Spleen (tissue), 11 donors: ENCODE results near the gene FOXP1. TPM values are rescaled to one million over a fixed set of nuclear protein-coding genes. Genes with fewer than 3 reads are reported as not detected.

ENCODE experiments used
- DNase-seq: peaks from one replicate; pipeline ENCODE4 v3.0.0-alpha.2; 2020
- H3K27ac ChIP-seq, 8 donors: fragments of 200-600 bp; sonication (generic) in 7 of 8; 1 replicate in 4 of 8; 2 replicates in 4 of 8; pipeline versions ENCODE4 v1.5.0 to v1.8.0; 2016 to 2021; ENCODE audit warnings: inconsistent platforms in 4 of 8, mild to moderate bottlenecking in 4 of 8, moderate library complexity in 1 of 8
- H3K27me3 ChIP-seq, 7 donors: fragments of 200-600 bp; sonication (generic) in 6 of 7; replicated peaks in 1 of 7; 1 replicate in 4 of 7; 2 replicates in 3 of 7; pipeline versions ENCODE4 v1.5.0 to v1.8.0; 2016 to 2021; ENCODE audit warnings: inconsistent platforms in 3 of 7, mild to moderate bottlenecking in 1 of 7
- H3K36me3 ChIP-seq, 6 donors: fragments of 200-600 bp; sonication (generic) in 5 of 6; 1 replicate in 4 of 6; 2 replicates in 2 of 6; pipeline versions ENCODE4 v1.5.0 to v1.8.0; 2016 to 2021; ENCODE audit warnings: inconsistent platforms in 2 of 6
- H3K4me1 ChIP-seq, 6 donors: fragments of 200-600 bp; sonication (generic) in 5 of 6; 1 replicate in 3 of 6; 2 replicates in 3 of 6; pipeline versions ENCODE4 v1.5.0 to v1.8.0; 2016 to 2021; ENCODE audit warnings: inconsistent platforms in 3 of 6
- H3K4me3 ChIP-seq, 8 donors: fragments of 200-600 bp; sonication (generic) in 7 of 8; 1 replicate in 4 of 8; 2 replicates in 4 of 8; pipeline versions ENCODE4 v1.5.0 to v1.8.0; 2016 to 2021; ENCODE audit warnings: inconsistent platforms in 4 of 8, mild to moderate bottlenecking in 4 of 8, moderate library complexity in 2 of 8
- H3K9me3 ChIP-seq, 8 donors: fragments of 200-600 bp; sonication (generic) in 7 of 8; 1 replicate in 4 of 8; 2 replicates in 4 of 8; pipeline versions ENCODE4 v1.5.0 to v1.8.0; 2016 to 2021; ENCODE audit warnings: inconsistent platforms in 4 of 8
- POLR2A ChIP-seq, 3 donors: fragments of 450-650 bp; IDR thresholded peaks; one replicate each; pipeline ENCODE4 v1.5.1; 2017; ENCODE audit warnings: antibody characterized with exemption in 3 of 3, mild to moderate bottlenecking in 1 of 3
- POLR2AphosphoS5 ChIP-seq, 3 donors: sonication (generic); formaldehyde crosslinking; IDR thresholded peaks; one replicate each; pipeline ENCODE4 v1.5.1; 2017; ENCODE audit warnings: antibody characterized with exemption in 3 of 3
- WGBS, 5 donors: extraction: QIAGEN DNeasy Blood & Tissue Kit in 3 of 5; methylation state at CpG; one replicate each; pipeline versions ENCODE4 v1.1.5 to v1.1.7; 2013 to 2018; 5-methylcytosine and 5-hydroxymethylcytosine counted together
- intact Hi-C: fragments of 100-400 bp; cut with DNase I; formaldehyde crosslinking; loops from one replicate; pipeline ENCODE4 v1.15.0; 2023; ENCODE audit warnings: low total_unique reads
- polyA plus RNA-seq, 3 donors: library from polyadenylated mRNA; stranded (reverse); fragments of 200-250 nt; gene quantifications; one replicate each; pipeline ENCODE4 v1.2.1, GENCODE V29; 2013
- total RNA-seq, 7 donors: library from RNA; depleted of rRNA in 3 of 7; stranded (reverse); fragments of >200 nt in 3 of 7; fragmentation: NEBNext Ultra II Directional in 4 of 7; extraction: Animal tissue kit (Norgen Biotek cat#: 25700) in 4 of 7; gene quantifications; one replicate each; pipeline versions ENCODE4 v1.1.0 to v1.2.1, GENCODE V29; 2016 to 2021
- TF ChIP-seq, protein P1 (sequence below), 11 experiments: fragments of 200-600 bp in 7 of 11; fragments of 450-650 bp in 4 of 11; sonication (generic) in 4 of 11; IDR thresholded peaks in 8 of 11; conservative IDR thresholded peaks in 3 of 11; 1 replicate in 7 of 11; 2 replicates in 4 of 11; pipeline versions ENCODE4 v1.4.0 to v1.8.0; 2016 to 2021; ENCODE audit warnings: antibody characterized with exemption in 11 of 11, inconsistent platforms in 4 of 11, mild to moderate bottlenecking in 1 of 11
- donor health status: healthy with polysubstance abuse.
- donor health status: DM: no; HTN: no; CAD: no; lungs with moderate emphysema.
- donor health status: DM: no; HTN: no; CAD: no.
- donor health status: Bipolar disorder and iron deficiency.
- donor health status: healthy.
- donor health status: DM: no; HTN: no; CAD: no.
- donor health status: DM: yes; HTN: yes; CAD: no.

Gene FOXP1
- total and polyA plus RNA-seq, 10 donors: 11.1 to 202 (median 153) TPM

DNA sequence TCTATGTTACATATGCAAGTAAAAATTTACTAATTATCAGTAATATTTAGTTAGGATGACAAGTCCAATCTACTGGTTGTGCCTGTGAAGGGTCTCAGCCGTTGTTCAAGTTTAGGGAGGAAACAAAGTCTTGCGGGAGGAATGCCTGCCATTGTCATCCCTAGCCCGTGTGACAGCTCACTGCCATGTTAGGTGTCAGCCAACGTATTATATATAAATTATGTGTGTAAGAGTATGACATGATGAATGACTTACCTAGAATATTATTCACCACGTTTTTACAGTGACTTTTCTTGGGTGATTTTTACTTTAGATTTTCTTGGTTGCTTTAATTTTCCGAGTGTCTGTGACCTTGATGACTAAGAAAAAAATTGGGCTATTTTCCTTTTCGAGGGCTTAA is 656.7 kb downstream of the FOXP1 start:
- no peak for DNase-seq
- H3K27me3 ChIP-seq: no peaks in the 10 kb centered on the region

DNA sequence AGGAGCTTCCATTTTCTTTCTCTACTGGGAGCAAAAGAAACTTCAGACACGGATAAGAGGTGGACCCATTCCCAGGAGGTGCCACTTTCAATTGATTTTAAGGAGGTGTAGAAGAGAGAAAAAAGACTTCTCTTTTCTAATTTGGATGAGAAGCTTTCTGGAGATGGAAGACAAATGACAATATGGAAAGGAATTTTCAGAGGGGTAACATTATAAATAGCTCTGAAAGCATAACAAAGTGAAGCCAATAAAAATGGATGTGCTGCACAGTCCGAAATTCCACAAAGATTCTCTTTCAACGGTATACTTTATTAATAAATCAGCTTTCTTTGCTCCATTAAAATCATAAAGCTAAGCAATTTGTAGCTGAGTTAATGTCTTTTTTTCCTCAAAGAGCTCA is 663.9 kb downstream of the FOXP1 start:
- WGBS, 5 donors: 83 to 90% (median 86%) methylated on average over 3 of the region's 3 CpGs
- Histone ChIP-seq H3K4me1 (no peaks in the 10 kb centered on the region), H3K4me3 (no peak overlapping the region), H3K36me3 (no peaks in the 10 kb centered on the region), H3K27me3 (no peaks in the 10 kb centered on the region), H3K27ac (no peak overlapping the region), H3K9me3 (peaks cover 0 to 4% (median 0%) of the 10 kb centered on the region in 8 donors)
- TF ChIP-seq POLR2A (IDR thresholded peaks at IDR 0.05) (no peak), POLR2AphosphoS5 (IDR thresholded peaks at IDR 0.05) (no peak)
- TF ChIP-seq, protein P1, sequence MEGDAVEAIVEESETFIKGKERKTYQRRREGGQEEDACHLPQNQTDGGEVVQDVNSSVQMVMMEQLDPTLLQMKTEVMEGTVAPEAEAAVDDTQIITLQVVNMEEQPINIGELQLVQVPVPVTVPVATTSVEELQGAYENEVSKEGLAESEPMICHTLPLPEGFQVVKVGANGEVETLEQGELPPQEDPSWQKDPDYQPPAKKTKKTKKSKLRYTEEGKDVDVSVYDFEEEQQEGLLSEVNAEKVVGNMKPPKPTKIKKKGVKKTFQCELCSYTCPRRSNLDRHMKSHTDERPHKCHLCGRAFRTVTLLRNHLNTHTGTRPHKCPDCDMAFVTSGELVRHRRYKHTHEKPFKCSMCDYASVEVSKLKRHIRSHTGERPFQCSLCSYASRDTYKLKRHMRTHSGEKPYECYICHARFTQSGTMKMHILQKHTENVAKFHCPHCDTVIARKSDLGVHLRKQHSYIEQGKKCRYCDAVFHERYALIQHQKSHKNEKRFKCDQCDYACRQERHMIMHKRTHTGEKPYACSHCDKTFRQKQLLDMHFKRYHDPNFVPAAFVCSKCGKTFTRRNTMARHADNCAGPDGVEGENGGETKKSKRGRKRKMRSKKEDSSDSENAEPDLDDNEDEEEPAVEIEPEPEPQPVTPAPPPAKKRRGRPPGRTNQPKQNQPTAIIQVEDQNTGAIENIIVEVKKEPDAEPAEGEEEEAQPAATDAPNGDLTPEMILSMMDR (IDR thresholded peaks at IDR 0.05 in 8 of 11, conservative IDR thresholded peaks at IDR 0.05 in 3 of 11): no peak
- intact Hi-C loops: no loop called here
- no peak for DNase-seq

More for the DNA sequence above, 656.7 kb downstream of the FOXP1 start:
- H3K4me3 ChIP-seq: no peak overlapping the region
- intact Hi-C loops: no loop called here
- no peak for TF ChIP-seq POLR2A (IDR thresholded peaks at IDR 0.05)
- TF ChIP-seq, protein P1 (IDR thresholded peaks at IDR 0.05 in 8 of 11, conservative IDR thresholded peaks at IDR 0.05 in 3 of 11): no peak
- TF ChIP-seq POLR2AphosphoS5 (IDR thresholded peaks at IDR 0.05): no peak
- H3K36me3 ChIP-seq: no peaks in the 10 kb centered on the region
- 78 to 90% (median 81%) methylated on average over 7 of the region's 7 CpGs for WGBS, 5 donors
- H3K27ac ChIP-seq: no peak overlapping the region
- H3K9me3 ChIP-seq: peaks cover 0 to 4% (median 0%) of the 10 kb centered on the region in 8 donors
- no peaks in the 10 kb centered on the region for H3K4me1 ChIP-seq

DNA sequence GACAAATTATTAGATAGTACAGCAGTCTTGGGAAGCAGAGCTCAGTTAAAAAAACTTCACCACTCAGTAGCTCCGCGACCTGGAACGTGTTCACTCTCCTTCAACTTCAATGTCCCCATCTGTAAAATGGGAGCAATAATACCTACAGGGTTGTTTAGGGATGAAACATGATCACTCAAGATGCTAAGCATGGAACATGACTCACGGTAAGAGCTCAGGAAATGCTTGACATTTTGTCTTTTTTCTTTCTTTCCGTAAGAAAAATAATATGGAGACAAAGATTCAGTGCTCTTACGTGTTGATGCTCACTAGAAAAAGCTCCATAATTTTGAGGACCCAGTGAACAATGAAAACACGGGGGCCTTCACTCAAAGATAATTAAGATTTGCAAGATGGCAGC is 664.4 kb downstream of the FOXP1 start:
- DNase-seq: no peak
- H3K27me3 ChIP-seq: no peaks in the 10 kb centered on the region
- no peak overlapping the region for H3K27ac ChIP-seq
- WGBS, 5 donors: 89 to 94% (median 90%) methylated on average over 7 of the region's 7 CpGs
- intact Hi-C loops: no loop called here
- peaks cover 0 to 4% (median 0%) of the 10 kb centered on the region in 8 donors for H3K9me3 ChIP-seq
- H3K4me1 ChIP-seq: no peaks in the 10 kb centered on the region
- H3K4me3 ChIP-seq: no peak overlapping the region
- TF ChIP-seq POLR2AphosphoS5 (IDR thresholded peaks at IDR 0.05) (no peak), POLR2A (IDR thresholded peaks at IDR 0.05) (no peak)
- TF ChIP-seq, protein P1 (IDR thresholded peaks at IDR 0.05 in 8 of 11, conservative IDR thresholded peaks at IDR 0.05 in 3 of 11): no peak
- no peaks in the 10 kb centered on the region for H3K36me3 ChIP-seq

- Histone ChIP-seq H3K4me3 (no peak overlapping the region), H3K9me3 (no peaks in the 10 kb centered on the region), H3K4me1 (no peaks in the 10 kb centered on the region), H3K27ac (no peak overlapping the region), H3K36me3 (no peaks in the 10 kb centered on the region), H3K27me3 (no peaks in the 10 kb centered on the region)
- TF ChIP-seq POLR2A (IDR thresholded peaks at IDR 0.05) (no peak), POLR2AphosphoS5 (IDR thresholded peaks at IDR 0.05) (no peak)
- TF ChIP-seq, protein P1 (IDR thresholded peaks at IDR 0.05 in 8 of 11, conservative IDR thresholded peaks at IDR 0.05 in 3 of 11): no peak
- intact Hi-C loops: no loop called here
- no peak for DNase-seq
- WGBS, 5 donors: 53 to 63% (median 56%) methylated on average over 4 of the region's 4 CpGs
Observed at GRCh38 chr3:70916375-70917055, 667.0 kb downstream of the FOXP1 start.
